ENCODE measurements around the gene THEMIS. TPM values are rescaled to one million over a fixed set of nuclear protein-coding genes. Genes with fewer than 3 reads are reported as not detected.
"Not testable (repeated sequence)": the region's sequence is repeated elsewhere in the genome, so short reads cannot be mapped to it uniquely, and the experiment has no call there.

THEMIS gene
- total RNA-seq, 1 donor from 2014 or later, result under 0.01 TPM

DNA sequence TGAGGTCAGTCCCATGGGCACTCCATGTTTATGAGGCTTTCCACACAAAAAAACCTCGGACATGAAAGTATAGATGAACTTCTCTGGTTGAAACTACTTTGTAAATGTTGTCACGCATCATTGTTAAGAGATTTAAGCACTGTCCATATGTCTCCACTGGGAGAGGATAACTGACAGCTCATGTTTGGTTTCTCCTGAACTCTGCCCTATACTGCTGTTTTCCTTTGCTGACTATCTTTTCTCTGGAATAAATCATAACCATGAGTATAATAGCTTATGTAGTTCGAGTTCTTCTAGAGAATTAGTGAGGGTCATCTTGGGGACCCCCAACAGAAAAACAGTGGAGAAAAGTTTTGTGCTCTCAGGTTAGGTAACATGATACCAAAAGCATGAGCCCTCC is 14.3 kb downstream of the THEMIS start:
- H3K27me3 ChIP-seq (ENCODE audit: control insufficient read depth in 3 of 3, insufficient read depth in 3 of 3, low read length in 3 of 3), result no peaks in the 10 kb centered on the region
- H3K4me3 ChIP-seq (ENCODE audit: low read length in 3 of 3), result no peak overlapping the region
- no peaks in the 10 kb centered on the region for H3K9me3 ChIP-seq (ENCODE audit: control insufficient read depth in 3 of 3, low read length in 3 of 3)
- no peaks in the 10 kb centered on the region for H3K4me1 ChIP-seq (ENCODE audit: control insufficient read depth in 3 of 3, insufficient read depth in 3 of 3, low read length in 3 of 3)
- H3K36me3 ChIP-seq (ENCODE audit: control insufficient read depth in 3 of 3, insufficient read depth in 3 of 3, low read length in 3 of 3), result no peaks in the 10 kb centered on the region
- H3K9ac ChIP-seq (ENCODE audit: low read depth in 1 of 3, low read length in 3 of 3), result no peak overlapping the region
- no peak overlapping the region for H3K27ac ChIP-seq (ENCODE audit: low read depth, low read length)

DNA sequence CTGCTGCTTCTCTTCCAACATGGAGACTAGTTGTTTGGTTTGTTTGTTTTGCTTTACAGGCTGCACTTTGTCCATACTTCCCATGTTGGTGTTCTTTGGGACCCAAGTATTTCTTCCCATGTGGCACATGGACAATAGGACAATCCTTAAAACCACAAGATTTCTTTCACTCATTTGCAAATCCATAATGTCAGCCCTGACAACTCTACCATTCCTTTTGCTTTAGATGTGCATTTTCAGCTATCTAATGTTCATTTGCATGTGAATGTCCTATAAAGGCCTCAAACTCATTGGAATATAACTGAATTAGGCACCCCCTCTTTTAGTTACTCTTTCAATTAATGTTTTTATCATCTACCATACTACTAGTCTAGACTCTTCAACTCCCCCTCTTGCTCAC is 16.7 kb downstream of the THEMIS start:
- no peak overlapping the region for H3K27ac ChIP-seq (ENCODE audit: low read depth, low read length)
- H3K36me3 ChIP-seq (ENCODE audit: control insufficient read depth in 3 of 3, insufficient read depth in 3 of 3, low read length in 3 of 3), result no peaks in the 10 kb centered on the region
- no peak overlapping the region for H3K9ac ChIP-seq (ENCODE audit: low read depth in 1 of 3, low read length in 3 of 3)
- H3K27me3 ChIP-seq (ENCODE audit: control insufficient read depth in 3 of 3, insufficient read depth in 3 of 3, low read length in 3 of 3), result no peaks in the 10 kb centered on the region
- H3K4me1 ChIP-seq (ENCODE audit: control insufficient read depth in 3 of 3, insufficient read depth in 3 of 3, low read length in 3 of 3), result no peaks in the 10 kb centered on the region
- no peaks in the 10 kb centered on the region for H3K9me3 ChIP-seq (ENCODE audit: control insufficient read depth in 3 of 3, low read length in 3 of 3)
- no peak overlapping the region for H3K4me3 ChIP-seq (ENCODE audit: low read length in 3 of 3)

DNA sequence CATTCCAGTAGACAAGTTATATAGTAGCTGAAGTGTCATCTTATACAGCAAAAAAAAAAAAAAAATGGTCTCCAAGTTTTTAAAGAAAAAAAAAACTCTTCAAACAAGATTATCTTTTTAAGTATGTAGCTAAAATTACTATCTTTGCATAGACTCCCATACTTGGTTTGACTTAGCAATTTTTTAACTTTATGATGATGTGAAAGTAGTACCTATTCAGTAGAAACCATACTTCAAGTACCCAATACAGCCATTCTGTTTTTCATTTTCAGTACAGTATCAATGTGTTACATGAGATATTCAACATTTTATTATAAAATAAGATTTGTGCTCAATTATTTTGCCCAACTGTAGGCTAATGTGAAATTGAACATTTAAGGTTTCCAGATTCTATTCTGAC is 18.9 kb downstream of the THEMIS start:
- H3K4me1 ChIP-seq (ENCODE audit: control insufficient read depth in 3 of 3, insufficient read depth in 3 of 3, low read length in 3 of 3); H3K9ac ChIP-seq (ENCODE audit: low read depth in 1 of 3, low read length in 3 of 3); H3K36me3 ChIP-seq (ENCODE audit: control insufficient read depth in 3 of 3, insufficient read depth in 3 of 3, low read length in 3 of 3); H3K4me3 ChIP-seq (ENCODE audit: low read length in 3 of 3); H3K27ac ChIP-seq (ENCODE audit: low read depth, low read length); H3K27me3 ChIP-seq (ENCODE audit: control insufficient read depth in 3 of 3, insufficient read depth in 3 of 3, low read length in 3 of 3); H3K9me3 ChIP-seq (ENCODE audit: control insufficient read depth in 3 of 3, low read length in 3 of 3): not testable (repeated sequence)

DNA sequence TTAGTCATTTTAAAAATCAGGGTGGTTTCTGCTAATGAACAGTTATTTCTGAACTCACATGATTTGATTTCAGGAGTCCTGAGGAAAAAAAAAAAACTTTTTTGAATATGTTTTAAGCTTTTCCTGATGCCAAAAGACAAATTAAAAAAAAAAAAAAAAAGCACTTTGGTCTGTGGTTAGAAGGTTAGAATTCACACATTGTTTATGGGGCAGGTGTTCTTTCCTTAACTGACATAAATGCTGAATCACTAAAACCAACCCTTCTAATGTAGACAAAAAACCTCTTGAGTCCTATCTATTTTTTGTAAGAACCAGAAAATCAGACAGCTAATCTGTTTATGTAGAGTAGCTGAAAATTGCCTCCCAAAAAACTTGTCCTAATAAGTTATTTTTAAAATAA is 20.4 kb downstream of the THEMIS start:
- H3K4me1 ChIP-seq (ENCODE audit: control insufficient read depth in 3 of 3, insufficient read depth in 3 of 3, low read length in 3 of 3), result no peaks in the 10 kb centered on the region
- H3K27ac ChIP-seq (ENCODE audit: low read depth, low read length), result no peak overlapping the region
- H3K9me3 ChIP-seq (ENCODE audit: control insufficient read depth in 3 of 3, low read length in 3 of 3), result no peaks in the 10 kb centered on the region
- H3K9ac ChIP-seq (ENCODE audit: low read depth in 1 of 3, low read length in 3 of 3), result no peak overlapping the region
- H3K4me3 ChIP-seq (ENCODE audit: low read length in 3 of 3), result no peak overlapping the region
- no peaks in the 10 kb centered on the region for H3K36me3 ChIP-seq (ENCODE audit: control insufficient read depth in 3 of 3, insufficient read depth in 3 of 3, low read length in 3 of 3)
- no peaks in the 10 kb centered on the region for H3K27me3 ChIP-seq (ENCODE audit: control insufficient read depth in 3 of 3, insufficient read depth in 3 of 3, low read length in 3 of 3)

DNA sequence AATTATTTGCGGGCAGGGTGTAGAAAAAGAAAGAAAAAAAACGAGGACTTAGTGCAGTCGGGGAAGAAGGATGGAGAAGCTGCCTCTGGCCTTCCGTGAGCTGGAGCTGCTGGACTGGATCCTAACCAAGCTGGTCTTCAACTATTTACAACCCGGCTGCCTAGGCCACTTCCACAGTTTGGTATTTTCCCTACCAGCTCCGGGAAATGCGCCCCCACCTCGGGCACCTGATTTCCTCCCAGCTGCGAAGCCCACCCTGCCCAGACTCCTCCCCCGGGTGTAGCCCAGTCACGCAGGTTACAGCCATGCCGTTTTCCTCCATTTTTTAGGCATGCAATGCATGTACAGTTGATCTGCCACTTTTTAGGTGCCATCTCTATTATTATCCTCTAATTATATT is 21.2 kb downstream of the THEMIS start:
- Histone ChIP-seq H3K9ac (ENCODE audit: low read depth in 1 of 3, low read length in 3 of 3) (no peak overlapping the region), H3K9me3 (ENCODE audit: control insufficient read depth in 3 of 3, low read length in 3 of 3) (no peaks in the 10 kb centered on the region), H3K36me3 (ENCODE audit: control insufficient read depth in 3 of 3, insufficient read depth in 3 of 3, low read length in 3 of 3) (no peaks in the 10 kb centered on the region), H3K4me1 (ENCODE audit: control insufficient read depth in 3 of 3, insufficient read depth in 3 of 3, low read length in 3 of 3) (no peaks in the 10 kb centered on the region), H3K4me3 (ENCODE audit: low read length in 3 of 3) (no peak overlapping the region), H3K27ac (ENCODE audit: low read depth, low read length) (no peak overlapping the region), H3K27me3 (ENCODE audit: control insufficient read depth in 3 of 3, insufficient read depth in 3 of 3, low read length in 3 of 3) (no peaks in the 10 kb centered on the region)

GRCh38 chr6:127878115-127878514 is 22.7 kb downstream of the THEMIS start:
- Histone ChIP-seq H3K27me3 (ENCODE audit: control insufficient read depth in 3 of 3, insufficient read depth in 3 of 3, low read length in 3 of 3) (no peaks in the 10 kb centered on the region), H3K4me3 (ENCODE audit: low read length in 3 of 3) (no peak overlapping the region), H3K4me1 (ENCODE audit: control insufficient read depth in 3 of 3, insufficient read depth in 3 of 3, low read length in 3 of 3) (no peaks in the 10 kb centered on the region), H3K27ac (ENCODE audit: low read depth, low read length) (no peak overlapping the region), H3K36me3 (ENCODE audit: control insufficient read depth in 3 of 3, insufficient read depth in 3 of 3, low read length in 3 of 3) (no peaks in the 10 kb centered on the region), H3K9me3 (ENCODE audit: control insufficient read depth in 3 of 3, low read length in 3 of 3) (peaks cover 0 to 3% (median 0%) of the 10 kb centered on the region in 3 donors), H3K9ac (ENCODE audit: low read depth in 1 of 3, low read length in 3 of 3) (no peak overlapping the region)

DNA sequence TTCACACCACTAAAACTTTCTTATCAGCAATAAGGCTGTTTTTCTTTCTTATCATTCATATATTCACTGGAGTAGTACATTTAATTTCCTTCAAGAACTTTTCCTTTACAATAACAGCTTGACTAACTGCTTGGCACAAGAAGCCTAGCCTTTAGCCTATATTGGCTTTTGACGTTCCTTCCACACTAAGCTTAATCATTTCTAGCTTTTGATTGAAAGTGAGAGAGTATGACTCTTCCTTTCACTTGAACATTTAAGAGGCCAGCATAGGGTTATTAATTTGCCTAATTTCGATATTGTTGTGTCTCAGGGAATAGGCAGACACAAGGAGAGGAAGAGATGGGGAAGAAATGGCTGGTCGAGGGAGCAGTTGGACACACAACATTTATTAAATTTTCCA is 23.6 kb downstream of the THEMIS start:
- no peak overlapping the region for H3K9ac ChIP-seq (ENCODE audit: low read depth in 1 of 3, low read length in 3 of 3)
- no peaks in the 10 kb centered on the region for H3K36me3 ChIP-seq (ENCODE audit: control insufficient read depth in 3 of 3, insufficient read depth in 3 of 3, low read length in 3 of 3)
- no peaks in the 10 kb centered on the region for H3K4me1 ChIP-seq (ENCODE audit: control insufficient read depth in 3 of 3, insufficient read depth in 3 of 3, low read length in 3 of 3)
- H3K27ac ChIP-seq (ENCODE audit: low read depth, low read length), result no peak overlapping the region
- no peaks in the 10 kb centered on the region for H3K27me3 ChIP-seq (ENCODE audit: control insufficient read depth in 3 of 3, insufficient read depth in 3 of 3, low read length in 3 of 3)
- H3K4me3 ChIP-seq (ENCODE audit: low read length in 3 of 3), result no peak overlapping the region
- peaks cover 0 to 3% (median 0%) of the 10 kb centered on the region in 3 donors for H3K9me3 ChIP-seq (ENCODE audit: control insufficient read depth in 3 of 3, low read length in 3 of 3)

DNA sequence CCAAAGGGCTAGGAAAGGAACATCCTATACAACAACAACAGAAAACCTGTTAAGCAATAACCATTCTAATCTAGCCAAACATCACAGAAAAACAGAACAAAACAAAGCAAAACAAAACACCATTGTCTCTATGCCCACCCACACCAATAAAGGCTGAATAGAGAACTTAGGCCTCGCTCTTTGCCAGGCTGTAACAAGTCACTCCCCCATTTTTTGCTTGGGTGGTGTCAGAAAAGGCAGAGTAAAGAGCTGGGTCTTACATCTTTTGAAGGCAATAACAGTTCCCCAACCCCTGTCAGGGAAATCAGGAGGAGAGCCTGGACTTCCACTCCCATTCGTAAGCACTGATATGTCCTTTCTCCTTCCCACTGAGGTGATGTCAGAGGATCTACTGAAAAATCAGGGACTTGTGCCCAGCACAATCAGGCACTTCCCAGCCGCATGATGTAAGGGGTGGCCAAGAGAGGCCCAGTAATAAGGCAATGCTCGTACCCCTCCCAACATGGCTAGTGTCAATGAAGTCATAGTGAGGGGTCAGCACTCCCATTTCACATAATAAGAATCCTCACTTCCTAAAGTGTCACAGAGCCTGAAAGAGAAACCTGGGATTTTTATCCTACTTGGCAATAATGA is 31.0 kb downstream of the THEMIS start:
- no peak overlapping the region for H3K9ac ChIP-seq (ENCODE audit: low read depth in 1 of 3, low read length in 3 of 3)
- H3K27ac ChIP-seq (ENCODE audit: low read depth, low read length), result no peak overlapping the region
- H3K27me3 ChIP-seq (ENCODE audit: control insufficient read depth in 3 of 3, insufficient read depth in 3 of 3, low read length in 3 of 3), result no peaks in the 10 kb centered on the region
- H3K4me1 ChIP-seq (ENCODE audit: control insufficient read depth in 3 of 3, insufficient read depth in 3 of 3, low read length in 3 of 3), result no peaks in the 10 kb centered on the region
- H3K36me3 ChIP-seq (ENCODE audit: control insufficient read depth in 3 of 3, insufficient read depth in 3 of 3, low read length in 3 of 3), result no peaks in the 10 kb centered on the region
- H3K9me3 ChIP-seq (ENCODE audit: control insufficient read depth in 3 of 3, low read length in 3 of 3), result peaks cover 0 to 3% (median 0%) of the 10 kb centered on the region in 3 donors
- H3K4me3 ChIP-seq (ENCODE audit: low read length in 3 of 3), result no peak overlapping the region

GRCh38 chr6:127869183-127869582 is 31.7 kb downstream of the THEMIS start:
- H3K27me3 ChIP-seq (ENCODE audit: control insufficient read depth in 3 of 3, insufficient read depth in 3 of 3, low read length in 3 of 3), result no peaks in the 10 kb centered on the region
- H3K4me3 ChIP-seq (ENCODE audit: low read length in 3 of 3), result no peak overlapping the region
- no peak overlapping the region for H3K9ac ChIP-seq (ENCODE audit: low read depth in 1 of 3, low read length in 3 of 3)
- H3K9me3 ChIP-seq (ENCODE audit: control insufficient read depth in 3 of 3, low read length in 3 of 3), result peaks cover 0 to 3% (median 0%) of the 10 kb centered on the region in 3 donors
- no peaks in the 10 kb centered on the region for H3K36me3 ChIP-seq (ENCODE audit: control insufficient read depth in 3 of 3, insufficient read depth in 3 of 3, low read length in 3 of 3)
- no peak overlapping the region for H3K27ac ChIP-seq (ENCODE audit: low read depth, low read length)
- no peaks in the 10 kb centered on the region for H3K4me1 ChIP-seq (ENCODE audit: control insufficient read depth in 3 of 3, insufficient read depth in 3 of 3, low read length in 3 of 3)

DNA sequence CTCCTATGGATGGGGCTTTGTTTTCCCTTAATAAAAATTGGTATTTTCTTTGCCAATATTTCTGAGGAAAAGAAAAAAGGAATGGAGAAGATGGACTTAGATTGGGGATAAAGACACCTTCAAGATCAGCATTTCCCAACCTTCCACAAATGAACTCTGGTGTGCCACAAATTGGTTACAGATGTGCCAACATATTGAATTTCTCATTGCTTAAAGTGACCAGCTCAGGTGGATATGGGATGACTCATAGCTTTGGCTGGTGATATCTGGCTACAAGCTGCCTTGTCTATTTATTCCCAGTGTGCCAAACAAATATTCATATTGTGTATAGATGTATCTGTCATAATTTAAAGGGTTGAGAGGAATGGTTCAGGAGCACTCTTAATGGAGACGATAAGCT is 32.5 kb downstream of the THEMIS start:
- Histone ChIP-seq H3K9me3 (ENCODE audit: control insufficient read depth in 3 of 3, low read length in 3 of 3) (peaks cover 0 to under 1% (median 0%) of the 10 kb centered on the region in 3 donors), H3K4me3 (ENCODE audit: low read length in 3 of 3) (no peak overlapping the region)

More for the DNA sequence above, 32.5 kb downstream of the THEMIS start:
- no peak overlapping the region for H3K27ac ChIP-seq (ENCODE audit: low read depth, low read length)
- H3K4me1 ChIP-seq (ENCODE audit: control insufficient read depth in 3 of 3, insufficient read depth in 3 of 3, low read length in 3 of 3), result no peaks in the 10 kb centered on the region
- H3K36me3 ChIP-seq (ENCODE audit: control insufficient read depth in 3 of 3, insufficient read depth in 3 of 3, low read length in 3 of 3), result no peaks in the 10 kb centered on the region
- no peak overlapping the region for H3K9ac ChIP-seq (ENCODE audit: low read depth in 1 of 3, low read length in 3 of 3)
- H3K27me3 ChIP-seq (ENCODE audit: control insufficient read depth in 3 of 3, insufficient read depth in 3 of 3, low read length in 3 of 3), result no peaks in the 10 kb centered on the region
